HG03575 (cell line): ENCODE measurements around the gene SLIT3.

Source experiments
- ATAC-seq: cut with Tn5 transposase; IDR thresholded peaks from one replicate; pipeline ENCODE4 v1.9.1; 2021; ENCODE audit not compliant: unreplicated experiment, insufficient number of reproducible peaks, low FRiP score; ENCODE audit errors: extremely low read depth

SLIT3 gene

GRCh38 chr5:169196059-169196458 lies 104.9 kb downstream of the SLIT3 start:
- no peak for ATAC-seq

GRCh38 chr5:169195601-169196000 lies 105.3 kb downstream of the SLIT3 start:
- no peak for ATAC-seq

- no peak for ATAC-seq
These were observed 108.4 kb downstream of the SLIT3 start for GRCh38 chr5:169192536-169192935.

- ATAC-seq, result no peak
These were observed 110.1 kb downstream of the SLIT3 start for GRCh38 chr5:169190849-169191248.

- no peak for ATAC-seq
These were observed 115.3 kb downstream of the SLIT3 start for GRCh38 chr5:169185626-169186025.

- no peak for ATAC-seq
These were observed 117.4 kb downstream of the SLIT3 start for GRCh38 chr5:169183576-169183975.

GRCh38 chr5:169182797-169183196 lies 118.1 kb downstream of the SLIT3 start:
- ATAC-seq, result no peak

- no peak for ATAC-seq
These were observed 119.1 kb downstream of the SLIT3 start for GRCh38 chr5:169181814-169182213.

GRCh38 chr5:169178754-169179153 lies 122.2 kb downstream of the SLIT3 start:
- ATAC-seq, result no peak

GRCh38 chr5:169178274-169178673 lies 122.7 kb downstream of the SLIT3 start:
- ATAC-seq, result no peak

- no peak for ATAC-seq
These were observed 123.9 kb downstream of the SLIT3 start for GRCh38 chr5:169176709-169177694.

- no peak for ATAC-seq
These were observed 125.2 kb downstream of the SLIT3 start for GRCh38 chr5:169175733-169176132.

GRCh38 chr5:169174923-169175322 lies 126.0 kb downstream of the SLIT3 start:
- no peak for ATAC-seq

GRCh38 chr5:169173372-169173771 lies 127.6 kb downstream of the SLIT3 start:
- ATAC-seq, result no peak

GRCh38 chr5:169171515-169171914 lies 129.4 kb downstream of the SLIT3 start:
- ATAC-seq, result no peak

GRCh38 chr5:169169783-169170182 lies 131.2 kb downstream of the SLIT3 start:
- no peak for ATAC-seq

- no peak for ATAC-seq
These were observed 132.7 kb downstream of the SLIT3 start for GRCh38 chr5:169168280-169168679.

GRCh38 chr5:169166078-169166477 lies 134.9 kb downstream of the SLIT3 start:
- ATAC-seq, result no peak

- ATAC-seq, result no peak
These were observed 135.9 kb downstream of the SLIT3 start for GRCh38 chr5:169165052-169165451.

GRCh38 chr5:169164481-169164925 lies 136.4 kb downstream of the SLIT3 start:
- no peak for ATAC-seq

GRCh38 chr5:169162407-169162806 lies 138.5 kb downstream of the SLIT3 start:
- no peak for ATAC-seq
